Ovary (tissue), 9 donors: ENCODE results near the gene SNRPA1. TPM values are rescaled to one million over a fixed set of nuclear protein-coding genes. Genes with fewer than 3 reads are reported as not detected.

ENCODE experiments used
- DNase-seq, 5 donors: peaks; one replicate each; pipeline ENCODE4 v3.0.0-alpha.2; 2019 to 2020
- H3K27ac ChIP-seq, 2 donors: fragments of 200-600 bp; one replicate each; pipeline versions ENCODE4 v1.5.1 to v1.8.0; 2019 to 2022
- H3K27me3 ChIP-seq: fragments of 200-600 bp; one replicate; pipeline ENCODE4 v1.8.0; 2022
- H3K36me3 ChIP-seq: fragments of 200-600 bp; sonication (generic); one replicate; pipeline ENCODE4 v1.5.1; 2019
- H3K4me1 ChIP-seq: one replicate; pipeline ENCODE4 v1.8.1; 2013; ENCODE audit warnings: mild to moderate bottlenecking, moderate library complexity; ENCODE audit not compliant: insufficient read depth
- H3K4me3 ChIP-seq: fragments of 200-600 bp; sonication (generic); one replicate; pipeline ENCODE4 v1.5.1; 2017
- H3K9me3 ChIP-seq, 2 donors: fragments of 200-600 bp in 1 of 2; sonication (generic) in 1 of 2; one replicate each; pipeline versions ENCODE4 v1.5.1 to v1.8.1; 2013 to 2019; ENCODE audit warnings: mild to moderate bottlenecking in 1 of 2, moderate library complexity in 1 of 2
- CTCF ChIP-seq, 3 donors: fragments of 450-650 bp in 2 of 3; fragments of 200-600 bp in 1 of 3; IDR thresholded peaks; one replicate each; pipeline versions ENCODE4 v1.5.1 to v1.8.0; 2016 to 2022; ENCODE audit warnings: antibody characterized with exemption in 3 of 3, mild to moderate bottlenecking in 1 of 3
- EP300 ChIP-seq: sonication (generic); formaldehyde crosslinking; IDR thresholded peaks from one replicate; pipeline ENCODE4 v1.6.1; 2017; ENCODE audit warnings: antibody characterized with exemption
- POLR2A ChIP-seq: fragments of 450-650 bp; IDR thresholded peaks from one replicate; pipeline ENCODE4 v1.6.1; 2017; ENCODE audit warnings: antibody characterized with exemption, mild to moderate bottlenecking, moderate library complexity
- WGBS, 3 donors: extraction: QIAGEN DNeasy Blood & Tissue Kit in 1 of 3; methylation state at CpG; one replicate each; pipeline versions ENCODE4 v1.1.5 to v1.1.7; 2013 to 2017; 5-methylcytosine and 5-hydroxymethylcytosine counted together
- intact Hi-C, 4 donors: fragments of 100-400 bp; cut with DNase I; formaldehyde crosslinking; loops; one replicate each; pipeline versions ENCODE4 v1.11.0 to v1.15.1; 2022 to 2023
- polyA plus RNA-seq, 2 donors: library from polyadenylated mRNA; stranded (reverse); fragments of 200-250 nt in 1 of 2; fragments of 350-450 nt in 1 of 2; fragmentation: Illumina TruSeq in 1 of 2; extraction: RNeasy Lipid Tissue Mini Kit (QIAGEN cat#74804) in 1 of 2; gene quantifications; one replicate each; pipeline ENCODE4 v1.2.3, GENCODE V29; 2013 to 2014
- total RNA-seq, 7 donors: library from RNA; depleted of rRNA in 2 of 7; stranded (reverse); fragments of >200 nt in 2 of 7; fragmentation: NEBNext Ultra II Directional in 3 of 7; extraction: Animal tissue kit (Norgen Biotek cat#: 25700) in 3 of 7; gene quantifications; one replicate each; pipeline versions ENCODE4 v1.1.0 to v1.2.4, GENCODE V29; 2016 to 2023
- donor health status: DM: no; HTN: no; CAD: no; lungs with moderate emphysema.
- donor health status: DM: no; HTN: no; CAD: no.
- donor health status: Bipolar disorder and iron deficiency.
- donor health status: DM: yes; HTN: yes; CAD: no.
- donor health status: DM: no; HTN: no; CAD: no.
- donor health status: DM: yes; HTN: yes; CAD: no.

The SNRPA1 gene
- total and polyA plus RNA-seq, 9 donors = 18.6 to 55.1 (median 39.8) TPM

DNA sequence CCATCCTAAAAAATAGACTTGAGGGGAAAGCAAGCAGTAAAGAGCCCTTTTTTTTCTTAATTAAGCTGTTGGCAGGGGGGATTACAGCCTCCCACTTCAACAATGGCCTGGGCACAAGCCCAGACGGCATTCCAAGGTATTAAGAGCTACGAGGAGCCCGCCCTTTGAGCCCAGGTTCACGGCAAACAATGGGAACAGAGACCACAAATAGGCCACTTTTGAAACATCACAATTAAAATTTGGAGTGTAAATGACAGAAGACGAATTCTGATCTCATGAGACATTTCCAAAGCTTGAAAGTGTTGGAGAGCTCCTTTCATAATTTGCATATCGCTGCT, 52.1 kb downstream of the SNRPA1 start:
- Histone ChIP-seq H3K27me3 (no peaks in the 10 kb centered on the region), H3K36me3 (no peaks in the 10 kb centered on the region), H3K4me3 (no peak overlapping the region), H3K9me3 (no peaks in the 10 kb centered on the region), H3K4me1 (peaks cover 45% of the 10 kb centered on the region), H3K27ac (no peak overlapping the region)
- no peak for TF ChIP-seq CTCF (IDR thresholded peaks at IDR 0.05)
- WGBS, 3 donors = 30 to 39% (median 32%) methylated on average over 6 of the region's 6 CpGs
- intact Hi-C loops = loop anchor here in 3 of 4 donors (5.0 to 10.0 kb wide), 4 partner anchors 46 to 108 kb away; no protein-coding TSS in a partner anchor
- DNase-seq = no peak

- intact Hi-C loops = loop anchor here in 3 of 4 donors (5.0 to 10.0 kb wide), 4 partner anchors 45 to 108 kb away; no protein-coding TSS in a partner anchor
- no peak for DNase-seq
- Histone ChIP-seq H3K27me3 (no peaks in the 10 kb centered on the region), H3K4me1 (peaks cover 44% of the 10 kb centered on the region), H3K9me3 (no peaks in the 10 kb centered on the region), H3K4me3 (no peak overlapping the region), H3K27ac (no peak overlapping the region), H3K36me3 (no peaks in the 10 kb centered on the region)
- WGBS, 3 donors = 21 to 32% (median 26%) methylated on average over 12 of the region's 12 CpGs
- TF ChIP-seq EP300 (no peak), POLR2A (no peak), CTCF (IDR thresholded peaks at IDR 0.05) (no peak)
Observed at GRCh38 chr15:101242160-101242998, 52.7 kb downstream of the SNRPA1 start.

DNA sequence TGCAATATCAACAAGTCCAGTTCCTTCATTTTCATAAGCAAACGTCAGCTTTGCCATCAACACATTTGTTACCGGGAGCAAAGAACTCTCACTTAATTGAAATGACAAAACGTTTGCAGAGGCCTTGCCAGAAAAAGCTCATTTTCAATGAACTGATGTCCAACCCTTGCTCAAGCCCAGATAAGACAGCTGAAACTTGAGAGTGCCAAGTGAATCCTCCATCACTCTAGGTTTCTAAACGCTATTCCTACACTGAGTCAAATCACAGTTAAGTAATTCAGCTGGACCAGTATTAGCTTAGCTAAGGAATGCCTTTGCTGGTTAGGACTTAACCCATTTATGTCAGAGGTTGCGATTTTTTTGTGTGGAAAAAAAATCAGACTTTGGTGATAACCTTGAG, 54.7 kb downstream of the SNRPA1 start:
- H3K4me3 ChIP-seq = no peak overlapping the region
- H3K27me3 ChIP-seq = no peaks in the 10 kb centered on the region
- DNase-seq = peak in 1 of 5 donors; percentile 43
- intact Hi-C loops = loop anchor here in 3 of 4 donors (5.0 to 10.0 kb wide), 4 partner anchors 43 to 106 kb away; no protein-coding TSS in a partner anchor
- no peaks in the 10 kb centered on the region for H3K9me3 ChIP-seq
- TF ChIP-seq POLR2A = no peak
- no peak for TF ChIP-seq CTCF (IDR thresholded peaks at IDR 0.05)
- peak overlapping the region in 1 of 2 donors; percentile 44 for H3K27ac ChIP-seq
- peaks cover 42% of the 10 kb centered on the region for H3K4me1 ChIP-seq
- WGBS, 3 donors = 7 to 17% (median 13%) methylated on average over 5 of the region's 5 CpGs
- H3K36me3 ChIP-seq = no peaks in the 10 kb centered on the region

- Histone ChIP-seq H3K27me3 (no peaks in the 10 kb centered on the region), H3K9me3 (no peaks in the 10 kb centered on the region), H3K4me3 (no peak overlapping the region), H3K36me3 (no peaks in the 10 kb centered on the region), H3K4me1 (peaks cover 36% of the 10 kb centered on the region), H3K27ac (peak overlapping the region in 1 of 2 donors; percentile 44)
- no peak for DNase-seq
- no peak for TF ChIP-seq CTCF (IDR thresholded peaks at IDR 0.05)
- intact Hi-C loops = loop anchor here in 3 of 4 donors (5.0 to 10.0 kb wide), 4 partner anchors 42 to 105 kb away; no protein-coding TSS in a partner anchor
- WGBS, 3 donors = 28 to 54% (median 51%) methylated on average over 6 of the region's 6 CpGs
Observed at GRCh38 chr15:101239724-101240136, 55.3 kb downstream of the SNRPA1 start.
